ENCODE data around the gene SNX22. TPM values are rescaled to one million over a fixed set of nuclear protein-coding genes. Genes with fewer than 3 reads are reported as not detected.

Gene SNX22
- total RNA-seq, 2 experiments from 2014 or later = 0.50 to 0.60 TPM

DNA sequence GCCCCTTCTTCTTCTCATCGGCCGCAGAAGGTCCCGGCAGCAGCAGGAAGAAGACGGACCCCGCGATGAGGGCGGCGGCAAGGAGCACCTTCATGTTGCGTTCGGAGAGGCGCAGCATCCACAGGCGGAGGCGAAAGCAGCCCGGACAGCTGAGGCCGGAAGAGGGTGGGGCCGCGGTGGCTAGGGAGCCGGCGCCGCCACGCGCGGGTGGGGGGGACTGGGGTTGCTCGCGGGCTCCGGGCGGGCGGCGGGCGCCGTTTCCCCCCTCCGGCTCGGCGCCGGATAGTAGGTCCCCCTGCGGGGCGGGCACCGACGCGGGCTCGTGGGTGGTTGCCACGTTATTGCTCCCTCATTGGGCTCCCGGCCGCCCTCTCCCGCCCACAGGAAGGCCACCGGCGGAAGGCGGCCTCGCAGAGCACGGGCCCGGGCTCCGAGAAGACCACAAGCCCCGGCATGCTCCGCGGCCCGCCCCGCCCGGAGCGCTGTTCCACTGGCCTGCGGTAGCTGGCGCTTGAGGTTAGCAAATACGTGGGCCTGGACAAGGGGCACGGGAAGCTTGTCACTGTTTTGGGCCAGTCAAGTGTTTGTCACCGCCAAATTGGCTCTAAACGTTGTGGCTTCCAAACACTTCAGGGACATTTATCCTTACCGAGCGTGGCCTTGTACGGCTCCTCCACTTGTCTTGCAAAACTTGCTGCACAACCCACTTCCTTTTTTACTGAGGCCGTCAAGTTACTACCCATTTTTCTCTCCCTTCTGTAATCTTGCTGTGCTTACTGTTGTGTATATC lies 11.5 kb downstream of the SNX22 start, which contains the start of gene PPIB:
Gene PPIB (minus strand): TSS at position 154 of the 790 bp plus-strand sequence. CDS start 36 bp downstream, at position 118.
- no peaks in the 10 kb centered on the region for H3K9me3 Mint-ChIP-seq
- H3K36me3 Mint-ChIP-seq (ENCODE audit: low read depth) = peaks cover 32% of the 10 kb centered on the region
- H3K27me3 Mint-ChIP-seq = no peaks in the 10 kb centered on the region
- peak; percentile 97 for DNase-seq
- ChIA-PET POLR2A (interaction anchor here (1.0 kb wide), 1 partner anchor 10 kb away, joined by 4 read pairs; no protein-coding TSS in a partner anchor), CTCF (interaction anchor here (0.6 to 7.0 kb wide), 8 partner anchors 12 to 885 kb away, joined by 3 to 60 read pairs (median 4); partner anchors contain the start of gene SNX22)
- peaks cover 50% of the 10 kb centered on the region for H3K4me1 Mint-ChIP-seq
- H3K27ac Mint-ChIP-seq = peak within 1 kb of the TSS; percentile 98
- peak within 1 kb of the TSS; percentile 82 for H3K4me3 Mint-ChIP-seq

- peak; percentile 29 for DNase-seq
- Mint-ChIP-seq H3K36me3 (ENCODE audit: low read depth) (peaks cover 26% of the 10 kb centered on the region), H3K27ac (peak overlapping the region; percentile 98), H3K4me3 (peak overlapping the region; percentile 82), H3K27me3 (no peaks in the 10 kb centered on the region), H3K4me1 (peaks cover 45% of the 10 kb centered on the region), H3K9me3 (no peaks in the 10 kb centered on the region)
- CTCF ChIA-PET = interaction anchor here (0.9 to 7.0 kb wide), 7 partner anchors 13 to 49 kb away, joined by 3 to 60 read pairs (median 4); partner anchors contain the start of gene SNX22
- POLR2A ChIA-PET = no interaction called here
These were observed 12.3 kb downstream of the SNX22 start for GRCh38 chr15:64163659-64164362.

GRCh38 chr15:64164436-64164835 lies 12.9 kb downstream of the SNX22 start:
- no peak for DNase-seq
- H3K4me3 Mint-ChIP-seq = peak overlapping the region; percentile 32
- no peaks in the 10 kb centered on the region for H3K9me3 Mint-ChIP-seq
- peaks cover 21% of the 10 kb centered on the region for H3K36me3 Mint-ChIP-seq (ENCODE audit: low read depth)
- H3K4me1 Mint-ChIP-seq = peaks cover 43% of the 10 kb centered on the region
- H3K27me3 Mint-ChIP-seq = no peaks in the 10 kb centered on the region
- H3K27ac Mint-ChIP-seq = peak overlapping the region; percentile 98
- POLR2A ChIA-PET = no interaction called here
- CTCF ChIA-PET = interaction anchor here (1.8 to 7.0 kb wide), 2 partner anchors 13 to 17 kb away, joined by 4 to 60 read pairs; partner anchors contain the start of gene SNX22

GRCh38 chr15:64166102-64166890 lies 14.8 kb downstream of the SNX22 start:
- Mint-ChIP-seq H3K4me1 (peaks cover 33% of the 10 kb centered on the region), H3K9me3 (no peaks in the 10 kb centered on the region), H3K27me3 (no peaks in the 10 kb centered on the region), H3K36me3 (ENCODE audit: low read depth) (peaks cover 17% of the 10 kb centered on the region), H3K4me3 (no peak overlapping the region), H3K27ac (peak overlapping the region; percentile 48)
- no peak for DNase-seq
- ChIA-PET POLR2A (no interaction called here), CTCF (interaction anchor here (0.6 to 7.0 kb wide), 2 partner anchors 15 to 323 kb away, joined by 3 to 60 read pairs; partner anchors contain the start of gene SNX22)

- CTCF ChIA-PET = interaction anchor here (0.7 kb wide), 1 partner anchor 26 kb away, joined by 3 read pairs; no protein-coding TSS in a partner anchor
- no peaks in the 10 kb centered on the region for H3K27me3 Mint-ChIP-seq
- POLR2A ChIA-PET = no interaction called here
These were observed 28.8 kb downstream of the SNX22 start for GRCh38 chr15:64180235-64180824.

GRCh38 chr15:64182859-64183370 lies 31.4 kb downstream of the SNX22 start:
- POLR2A ChIA-PET = no interaction called here
- Mint-ChIP-seq H3K4me3 (no peak overlapping the region), H3K27me3 (no peaks in the 10 kb centered on the region), H3K4me1 (peaks cover 6% of the 10 kb centered on the region), H3K27ac (no peak overlapping the region), H3K36me3 (ENCODE audit: low read depth) (peaks cover 24% of the 10 kb centered on the region), H3K9me3 (no peaks in the 10 kb centered on the region)
- no peak for DNase-seq
- CTCF ChIA-PET = interaction anchor here (0.5 kb wide), 1 partner anchor 68 kb away, joined by 4 read pairs; no protein-coding TSS in a partner anchor

More at GRCh38 chr15:64180235-64180824, 28.8 kb downstream of the SNX22 start:
- H3K36me3 Mint-ChIP-seq (ENCODE audit: low read depth) = peaks cover 21% of the 10 kb centered on the region
- no peak overlapping the region for H3K4me3 Mint-ChIP-seq
- peaks cover 1% of the 10 kb centered on the region for H3K4me1 Mint-ChIP-seq
- no peaks in the 10 kb centered on the region for H3K9me3 Mint-ChIP-seq
- H3K27ac Mint-ChIP-seq = peak overlapping the region; percentile 0
- DNase-seq = no peak

GRCh38 chr15:64185146-64185911 lies 33.8 kb downstream of the SNX22 start:
- H3K27ac Mint-ChIP-seq = peak overlapping the region; percentile 20
- CTCF ChIA-PET = interaction anchor here (0.6 to 1.9 kb wide), 3 partner anchors 9 to 543 kb away, joined by 5 to 6 read pairs (median 6); partner anchors contain the start of gene PPIB
- H3K4me3 Mint-ChIP-seq = no peak overlapping the region
- DNase-seq = no peak
- no peaks in the 10 kb centered on the region for H3K9me3 Mint-ChIP-seq
- POLR2A ChIA-PET = interaction anchor here (0.7 kb wide), 1 partner anchor 274 kb away, joined by 11 read pairs; no protein-coding TSS in a partner anchor
- peaks cover 17% of the 10 kb centered on the region for H3K4me1 Mint-ChIP-seq
- H3K27me3 Mint-ChIP-seq = no peaks in the 10 kb centered on the region
- peaks cover 19% of the 10 kb centered on the region for H3K36me3 Mint-ChIP-seq (ENCODE audit: low read depth)

DNA sequence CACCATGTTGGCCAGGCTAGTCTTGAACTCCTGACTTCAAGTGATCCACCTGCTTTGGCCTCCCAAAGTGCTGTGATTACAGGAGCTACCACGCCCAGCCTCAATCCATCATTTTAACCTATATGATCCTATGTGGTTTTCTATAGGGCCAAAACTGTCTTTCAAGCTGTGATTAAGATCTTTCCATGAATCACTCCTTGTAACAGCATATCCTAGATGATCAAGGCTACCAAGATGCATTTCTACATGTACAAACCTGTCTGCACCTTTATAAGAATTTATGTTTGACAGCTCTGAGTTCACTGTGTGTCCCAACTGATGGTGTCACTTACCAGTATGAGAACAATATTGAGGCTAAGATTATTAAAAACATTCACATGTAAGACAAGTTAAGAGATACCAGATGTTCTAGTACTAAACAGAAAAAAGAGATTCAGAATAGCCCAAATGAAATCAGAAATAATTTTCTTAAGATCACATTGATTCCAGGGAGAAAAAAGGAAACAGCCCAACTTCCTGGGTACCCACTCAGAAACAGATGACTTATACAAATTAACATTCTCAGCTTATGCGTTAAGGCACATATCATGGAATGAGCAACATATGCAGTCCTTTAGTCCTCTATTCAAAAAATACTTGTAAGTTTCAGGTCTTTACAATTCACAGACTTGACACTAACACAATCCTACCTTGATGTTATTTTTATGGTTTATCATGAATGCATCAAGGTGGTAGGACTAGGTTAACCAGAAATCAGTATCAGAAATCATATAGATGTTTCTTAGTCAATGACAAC lies 36.1 kb downstream of the SNX22 start:
- H3K4me1 Mint-ChIP-seq = peaks cover 16% of the 10 kb centered on the region
- H3K9me3 Mint-ChIP-seq = no peaks in the 10 kb centered on the region
- ChIA-PET POLR2A (no interaction called here), CTCF (interaction anchor here (1.0 to 2.7 kb wide), 2 partner anchors 16 to 21 kb away, joined by 3 to 11 read pairs; no protein-coding TSS in a partner anchor)
- peak overlapping the region; percentile 76 for H3K27ac Mint-ChIP-seq
- H3K4me3 Mint-ChIP-seq = no peak overlapping the region
- no peak for DNase-seq
- H3K27me3 Mint-ChIP-seq = no peaks in the 10 kb centered on the region
- H3K36me3 Mint-ChIP-seq (ENCODE audit: low read depth) = peaks cover 19% of the 10 kb centered on the region

GRCh38 chr15:64191971-64192830 lies 40.7 kb downstream of the SNX22 start:
- H3K27me3 Mint-ChIP-seq = no peaks in the 10 kb centered on the region
- peaks cover 23% of the 10 kb centered on the region for H3K36me3 Mint-ChIP-seq (ENCODE audit: low read depth)
- ChIA-PET POLR2A (no interaction called here), CTCF (interaction anchor here (0.6 kb wide), 1 partner anchor 88 kb away, joined by 3 read pairs; no protein-coding TSS in a partner anchor)
- H3K9me3 Mint-ChIP-seq = no peaks in the 10 kb centered on the region
- H3K27ac Mint-ChIP-seq = no peak overlapping the region
- no peak overlapping the region for H3K4me3 Mint-ChIP-seq
- H3K4me1 Mint-ChIP-seq = peaks cover 16% of the 10 kb centered on the region
- no peak for DNase-seq

GRCh38 chr15:64193971-64194370 lies 42.4 kb downstream of the SNX22 start:
- Mint-ChIP-seq H3K36me3 (ENCODE audit: low read depth) (peaks cover 19% of the 10 kb centered on the region), H3K9me3 (no peaks in the 10 kb centered on the region), H3K4me3 (no peak overlapping the region), H3K27me3 (no peaks in the 10 kb centered on the region), H3K4me1 (peaks cover 3% of the 10 kb centered on the region), H3K27ac (no peak overlapping the region)
- CTCF ChIA-PET = interaction anchor here (0.9 kb wide), 1 partner anchor 31 kb away, joined by 4 read pairs; the partner anchor contains the start of gene PPIB
- POLR2A ChIA-PET = interaction anchor here (0.6 kb wide), 1 partner anchor 165 kb away, joined by 3 read pairs; no protein-coding TSS in a partner anchor
- DNase-seq = no peak
